ENCODE results near the gene ANKRD23. TPM values are rescaled to one million over a fixed set of nuclear protein-coding genes. Genes with fewer than 3 reads are reported as not detected.

Gene ANKRD23
- total and polyA plus RNA-seq, 2 of the 8 experiments (the other 6 are each of a cell fraction or from before 2014, with no cell fraction given) = 3.4 to 3.5 TPM

- TF ChIP-seq YY1 (IDR thresholded peaks at IDR 0.05; ENCODE audit: low read depth, low read length) (0 out of 2 replicates have a peak, but pooled peaks have one; percentile 5), KDM1A (IDR thresholded peaks at IDR 0.05; ENCODE audit: borderline replicate concordance, low read length) (no peak), SAP30 (IDR thresholded peaks at IDR 0.05; ENCODE audit: insufficient read depth, insufficient replicate concordance, low read length) (peak; percentile 38), TAF1 (IDR thresholded peaks at IDR 0.05; ENCODE audit: low read depth, low read length) (no peak), POLR2A (IDR thresholded peaks at IDR 0.05; ENCODE audit: control extremely low read depth in 1 of 2, low read depth in 2 of 2, low read length in 2 of 2) (0 out of 3 replicates have a peak, but pooled peaks of 1 of the 2 experiments have one; percentile 2), RBBP5 (IDR thresholded peaks at IDR 0.05; ENCODE audit: borderline replicate concordance, low read depth, low read length) (peak; percentile 16; the same call in 1 of the 2 replicates)
Measured at GRCh38 chr2:96816836-96817702, 26.8 kb downstream of the ANKRD23 start (continued).

Measured in H1 (cell line).